ENCODE data around the gene POLD2.

The POLD2 gene

GRCh38 chr7:44158873-44159631, 35.7 kb upstream of the POLD2 start:
- no peak overlapping the region for H3K4me3 ChIP-seq (ENCODE audit: low read depth, low read length)
- no peaks in the 10 kb centered on the region for H3K27me3 ChIP-seq (ENCODE audit: control insufficient read depth, insufficient read depth, low read length)
- no peaks in the 10 kb centered on the region for H3K9me3 ChIP-seq (ENCODE audit: control insufficient read depth, insufficient read depth, low read depth, low read length)
- no peak overlapping the region for H3K9ac ChIP-seq (ENCODE audit: low read length)
- peaks cover 11% of the 10 kb centered on the region for H3K4me1 ChIP-seq (ENCODE audit: control insufficient read depth, insufficient read depth, low read length)
- H3K36me3 ChIP-seq (ENCODE audit: control insufficient read depth, insufficient read depth, low read length): no peaks in the 10 kb centered on the region
- no peak overlapping the region for H3K27ac ChIP-seq (ENCODE audit: low read depth, low read length)

GRCh38 chr7:44158096-44158872, 34.9 kb upstream of the POLD2 start:
- Histone ChIP-seq H3K36me3 (ENCODE audit: control insufficient read depth, insufficient read depth, low read length) (no peaks in the 10 kb centered on the region), H3K9me3 (ENCODE audit: control insufficient read depth, insufficient read depth, low read depth, low read length) (no peaks in the 10 kb centered on the region), H3K4me3 (ENCODE audit: low read depth, low read length) (no peak overlapping the region), H3K9ac (ENCODE audit: low read length) (no peak overlapping the region), H3K27me3 (ENCODE audit: control insufficient read depth, insufficient read depth, low read length) (no peaks in the 10 kb centered on the region), H3K4me1 (ENCODE audit: control insufficient read depth, insufficient read depth, low read length) (peaks cover 6% of the 10 kb centered on the region; the same call in 1 of the 2 replicates), H3K27ac (ENCODE audit: low read depth, low read length) (no peak overlapping the region)

DNA sequence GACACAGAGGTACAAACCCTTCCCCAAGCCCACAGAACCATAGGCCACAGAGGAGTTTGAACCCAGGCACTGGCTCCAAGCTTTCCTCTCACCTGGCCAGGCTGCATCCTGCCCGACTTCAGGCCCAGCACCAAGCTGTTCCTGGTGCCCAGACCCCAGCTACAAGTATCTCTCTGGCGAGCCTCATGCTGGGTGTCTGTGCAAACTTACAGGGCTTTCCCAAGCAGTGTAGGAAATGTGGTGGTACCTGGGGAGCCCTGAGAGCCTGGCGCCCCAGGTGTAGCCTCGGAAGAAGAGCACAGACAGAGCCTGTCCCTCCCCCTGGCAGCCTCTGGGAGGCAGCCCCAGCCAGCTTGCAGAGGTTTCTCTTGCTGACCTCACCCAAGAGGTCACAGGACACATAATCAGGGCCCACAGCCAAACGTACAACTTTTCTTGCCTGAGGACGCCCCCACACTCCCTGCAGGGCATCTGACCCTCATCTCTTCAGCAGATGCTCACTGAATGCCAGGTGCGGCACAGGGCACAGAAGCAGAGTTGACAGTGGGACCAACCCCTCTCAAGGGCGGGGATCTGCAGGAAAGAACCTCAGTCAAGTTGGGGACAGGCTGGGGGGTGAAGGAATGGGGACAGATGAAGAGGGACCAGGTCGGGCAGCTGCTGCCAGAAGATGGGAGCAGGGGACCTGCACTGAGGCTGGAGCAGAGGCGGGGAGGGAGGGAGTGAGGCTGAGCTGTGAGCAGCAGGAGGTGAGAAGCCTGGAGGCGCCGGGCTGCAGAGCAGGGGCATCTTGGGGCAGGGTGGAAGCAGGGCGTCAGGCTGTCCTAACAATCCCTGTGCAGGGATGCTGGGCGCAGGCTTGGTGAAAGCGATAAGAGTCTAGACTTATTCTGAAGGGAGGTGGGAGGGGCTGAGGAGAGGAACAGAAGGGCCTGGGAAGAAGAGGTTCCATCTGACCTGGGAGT, 34.0 kb upstream of the POLD2 start:
- Histone ChIP-seq H3K4me3 (ENCODE audit: low read depth, low read length) (no peak overlapping the region), H3K9me3 (ENCODE audit: control insufficient read depth, insufficient read depth, low read depth, low read length) (no peaks in the 10 kb centered on the region), H3K27ac (ENCODE audit: low read depth, low read length) (no peak overlapping the region), H3K9ac (ENCODE audit: low read length) (no peak overlapping the region), H3K27me3 (ENCODE audit: control insufficient read depth, insufficient read depth, low read length) (no peaks in the 10 kb centered on the region), H3K4me1 (ENCODE audit: control insufficient read depth, insufficient read depth, low read length) (peaks cover 5% of the 10 kb centered on the region; the same call in 1 of the 2 replicates), H3K36me3 (ENCODE audit: control insufficient read depth, insufficient read depth, low read length) (no peaks in the 10 kb centered on the region)

GRCh38 chr7:44156453-44157010, 33.2 kb upstream of the POLD2 start:
- Histone ChIP-seq H3K9ac (ENCODE audit: low read length) (no peak overlapping the region), H3K27ac (ENCODE audit: low read depth, low read length) (no peak overlapping the region), H3K36me3 (ENCODE audit: control insufficient read depth, insufficient read depth, low read length) (no peaks in the 10 kb centered on the region), H3K27me3 (ENCODE audit: control insufficient read depth, insufficient read depth, low read length) (no peaks in the 10 kb centered on the region), H3K4me3 (ENCODE audit: low read depth, low read length) (no peak overlapping the region), H3K9me3 (ENCODE audit: control insufficient read depth, insufficient read depth, low read depth, low read length) (no peaks in the 10 kb centered on the region), H3K4me1 (ENCODE audit: control insufficient read depth, insufficient read depth, low read length) (peaks cover 5% of the 10 kb centered on the region; the same call in 1 of the 2 replicates)

GRCh38 chr7:44155191-44156185, 32.1 kb upstream of the POLD2 start:
- H3K36me3 ChIP-seq (ENCODE audit: control insufficient read depth, insufficient read depth, low read length): no peaks in the 10 kb centered on the region

DNA sequence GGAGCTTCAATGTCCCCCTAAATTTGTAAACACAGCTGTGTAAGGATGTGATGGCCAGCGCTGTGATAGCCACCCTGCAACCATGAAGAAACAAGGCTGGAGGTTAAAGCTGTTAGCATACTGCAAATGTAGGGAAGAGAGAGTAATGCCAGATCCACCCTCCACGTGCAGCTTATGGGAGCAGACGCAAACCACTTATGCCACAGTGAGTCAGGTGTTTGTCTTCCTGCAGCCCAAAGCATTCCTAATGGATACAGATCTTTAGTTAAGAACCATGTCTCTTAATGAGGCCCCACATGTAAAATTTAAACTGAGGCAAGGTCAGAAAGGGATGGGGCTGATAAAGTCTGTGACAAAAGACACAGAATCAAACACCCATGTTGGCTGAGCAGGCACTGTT, 31.4 kb upstream of the POLD2 start:
- no peak overlapping the region for H3K27ac ChIP-seq (ENCODE audit: low read depth, low read length)
- no peak overlapping the region for H3K4me3 ChIP-seq (ENCODE audit: low read depth, low read length)

More at GRCh38 chr7:44155191-44156185, 32.1 kb upstream of the POLD2 start:
- no peak overlapping the region for H3K9ac ChIP-seq (ENCODE audit: low read length)
- no peaks in the 10 kb centered on the region for H3K9me3 ChIP-seq (ENCODE audit: control insufficient read depth, insufficient read depth, low read depth, low read length)
- H3K4me3 ChIP-seq (ENCODE audit: low read depth, low read length): no peak overlapping the region
- no peaks in the 10 kb centered on the region for H3K27me3 ChIP-seq (ENCODE audit: control insufficient read depth, insufficient read depth, low read length)
- no peak overlapping the region for H3K27ac ChIP-seq (ENCODE audit: low read depth, low read length)
- H3K4me1 ChIP-seq (ENCODE audit: control insufficient read depth, insufficient read depth, low read length): peaks cover 5% of the 10 kb centered on the region; the same call in 1 of the 2 replicates

GRCh38 chr7:44153948-44154335, 30.6 kb upstream of the POLD2 start:
- Histone ChIP-seq H3K27ac (ENCODE audit: low read depth, low read length) (no peak overlapping the region), H3K36me3 (ENCODE audit: control insufficient read depth, insufficient read depth, low read length) (no peaks in the 10 kb centered on the region), H3K9me3 (ENCODE audit: control insufficient read depth, insufficient read depth, low read depth, low read length) (no peaks in the 10 kb centered on the region), H3K9ac (ENCODE audit: low read length) (no peak overlapping the region), H3K4me1 (ENCODE audit: control insufficient read depth, insufficient read depth, low read length) (peaks cover 5% of the 10 kb centered on the region; the same call in 1 of the 2 replicates), H3K4me3 (ENCODE audit: low read depth, low read length) (no peak overlapping the region), H3K27me3 (ENCODE audit: control insufficient read depth, insufficient read depth, low read length) (no peaks in the 10 kb centered on the region)

More for the DNA sequence above, 31.4 kb upstream of the POLD2 start:
- no peaks in the 10 kb centered on the region for H3K36me3 ChIP-seq (ENCODE audit: control insufficient read depth, insufficient read depth, low read length)
- H3K27me3 ChIP-seq (ENCODE audit: control insufficient read depth, insufficient read depth, low read length): no peaks in the 10 kb centered on the region
- H3K9me3 ChIP-seq (ENCODE audit: control insufficient read depth, insufficient read depth, low read depth, low read length): no peaks in the 10 kb centered on the region
- no peak overlapping the region for H3K9ac ChIP-seq (ENCODE audit: low read length)
- H3K4me1 ChIP-seq (ENCODE audit: control insufficient read depth, insufficient read depth, low read length): peaks cover 5% of the 10 kb centered on the region; the same call in 1 of the 2 replicates

DNA sequence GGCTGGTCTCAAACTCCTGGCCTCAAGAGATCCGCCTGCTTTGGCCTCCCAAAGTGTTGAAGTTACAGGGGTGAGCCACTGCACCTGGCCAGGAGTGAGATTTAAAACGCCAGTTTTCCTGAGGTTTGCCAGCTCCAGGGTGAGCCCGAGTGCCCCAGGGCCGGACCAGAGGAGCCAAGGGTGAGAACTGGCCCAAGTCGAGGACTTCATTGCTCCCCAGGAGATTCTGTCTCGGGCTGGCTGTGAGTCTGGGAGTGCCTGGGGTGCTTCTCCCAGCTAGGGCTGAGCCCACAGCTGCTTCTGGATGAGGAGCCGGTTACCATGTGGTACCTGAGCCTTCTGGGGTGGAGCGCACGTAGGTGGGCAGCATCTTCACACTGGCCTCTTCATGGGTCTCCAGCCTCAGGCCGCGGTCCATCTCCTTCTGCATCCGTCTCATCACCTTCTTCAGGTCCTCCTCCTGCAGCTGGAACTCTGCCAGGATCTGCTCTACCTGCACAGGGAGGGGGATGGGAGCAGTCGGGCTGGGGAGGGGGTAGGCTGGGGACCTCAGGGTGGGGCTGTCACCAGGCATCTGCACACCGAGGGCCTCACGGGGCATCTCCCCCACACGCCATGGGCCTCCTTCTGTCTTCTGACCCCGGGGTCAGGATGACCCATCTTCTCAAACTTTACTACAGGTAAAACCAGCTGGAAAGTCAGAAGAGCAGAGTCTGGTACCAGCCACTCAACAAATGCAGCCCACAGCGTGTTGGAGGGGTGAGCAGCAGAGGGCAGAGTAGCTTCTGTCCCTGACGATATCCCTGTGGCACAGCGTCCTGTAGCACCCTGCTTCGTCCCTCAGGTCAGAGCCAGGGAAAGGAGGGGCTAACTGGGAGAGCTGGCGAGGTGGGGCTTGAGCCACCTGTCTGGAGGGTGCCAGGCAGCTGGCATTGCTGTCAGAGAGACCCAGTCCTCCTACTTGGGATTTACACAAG, 29.9 kb upstream of the POLD2 start:
- Histone ChIP-seq H3K36me3 (ENCODE audit: control insufficient read depth, insufficient read depth, low read length) (no peaks in the 10 kb centered on the region), H3K9ac (ENCODE audit: low read length) (no peak overlapping the region), H3K27me3 (ENCODE audit: control insufficient read depth, insufficient read depth, low read length) (no peaks in the 10 kb centered on the region), H3K9me3 (ENCODE audit: control insufficient read depth, insufficient read depth, low read depth, low read length) (no peaks in the 10 kb centered on the region), H3K27ac (ENCODE audit: low read depth, low read length) (no peak overlapping the region), H3K4me3 (ENCODE audit: low read depth, low read length) (no peak overlapping the region), H3K4me1 (ENCODE audit: control insufficient read depth, insufficient read depth, low read length) (peaks cover 5% of the 10 kb centered on the region; the same call in 1 of the 2 replicates)

GRCh38 chr7:44151956-44152355, 28.6 kb upstream of the POLD2 start:
- Histone ChIP-seq H3K9ac (ENCODE audit: low read length) (no peak overlapping the region), H3K9me3 (ENCODE audit: control insufficient read depth, insufficient read depth, low read depth, low read length) (no peaks in the 10 kb centered on the region), H3K4me3 (ENCODE audit: low read depth, low read length) (no peak overlapping the region), H3K27me3 (ENCODE audit: control insufficient read depth, insufficient read depth, low read length) (no peaks in the 10 kb centered on the region), H3K36me3 (ENCODE audit: control insufficient read depth, insufficient read depth, low read length) (no peaks in the 10 kb centered on the region), H3K4me1 (ENCODE audit: control insufficient read depth, insufficient read depth, low read length) (peaks cover 11% of the 10 kb centered on the region), H3K27ac (ENCODE audit: low read depth, low read length) (no peak overlapping the region)

Data from HUES6 (cell line).